Astrocyte (in vitro differentiated cells and primary cell): ENCODE measurements around the gene RPS29. TPM values are rescaled to one million over a fixed set of nuclear protein-coding genes. Genes with fewer than 3 reads are reported as not detected.
A peak's percentile ranks its signal among the peaks of the same experiment; 100 is the strongest.

Source experiments
- DNase-seq: peaks from one replicate; pipeline ENCODE4 v3.0.0-alpha.2; 2010; ENCODE audit warnings: low read depth
- FAIRE-seq: peaks from 2 replicates; lab custom pipeline; 2011; peaks lifted over from hg19 to GRCh38; lab: Jason Lieb, UNC
- H2AFZ ChIP-seq: 2 replicates; pipeline ENCODE4 v1.6.0; 2012; ENCODE audit warnings: low read depth, low read length, inconsistent platforms
- H3K27ac ChIP-seq: 2 replicates; pipeline ENCODE4 v1.5.1; 2011; ENCODE audit warnings: low read depth, low read length, inconsistent platforms
- H3K27me3 ChIP-seq: 2 replicates; pipeline ENCODE4 v1.6.0; 2011; ENCODE audit warnings: low read length, inconsistent platforms; ENCODE audit not compliant: insufficient read depth
- H3K36me3 ChIP-seq: 2 replicates; pipeline ENCODE4 v1.5.1; 2011; ENCODE audit warnings: low read length, inconsistent platforms; ENCODE audit not compliant: insufficient read depth
- H3K4me1 ChIP-seq: 2 replicates; pipeline ENCODE4 v1.5.1; 2011; ENCODE audit warnings: low read length, inconsistent platforms; ENCODE audit not compliant: insufficient read depth
- H3K4me2 ChIP-seq: 2 replicates; pipeline ENCODE4 v1.6.0; 2012; ENCODE audit warnings: low read length, inconsistent platforms
- H3K4me3 ChIP-seq: 2 replicates; pipeline ENCODE4 v1.5.1; 2011; ENCODE audit warnings: low read depth, mild to moderate bottlenecking, low read length, inconsistent platforms; ENCODE audit not compliant: insufficient read depth
- H3K79me2 ChIP-seq: 2 replicates; pipeline ENCODE4 v1.6.0; 2012; ENCODE audit warnings: mild to moderate bottlenecking, low read length, inconsistent platforms; ENCODE audit not compliant: insufficient read depth
- H3K9ac ChIP-seq: 2 replicates; pipeline ENCODE4 v1.6.0; 2012; ENCODE audit warnings: mild to moderate bottlenecking, low read length, inconsistent platforms
- H3K9me3 ChIP-seq: 2 replicates; pipeline ENCODE4 v1.5.1; 2012; ENCODE audit warnings: low read depth, mild to moderate bottlenecking, low read length, inconsistent platforms; ENCODE audit not compliant: insufficient read depth
- H4K20me1 ChIP-seq: 2 replicates; pipeline ENCODE4 v1.6.0; 2012; ENCODE audit warnings: low read length, inconsistent platforms; ENCODE audit not compliant: insufficient read depth
- H3K27ac Mint-ChIP-seq: one replicate; pipeline ENCODE4 v1.8.0; 2021; ENCODE audit warnings: mild to moderate bottlenecking, mixed read lengths; ENCODE audit not compliant: unreplicated experiment
- H3K27me3 Mint-ChIP-seq: one replicate; pipeline ENCODE4 v1.8.0; 2021; ENCODE audit warnings: low read depth, mixed read lengths; ENCODE audit not compliant: unreplicated experiment
- H3K36me3 Mint-ChIP-seq: one replicate; pipeline ENCODE4 v1.8.0; 2021; ENCODE audit warnings: low read depth, mixed read lengths; ENCODE audit not compliant: unreplicated experiment
- H3K4me1 Mint-ChIP-seq: one replicate; pipeline ENCODE4 v1.8.0; 2021; ENCODE audit warnings: low read depth, mixed read lengths; ENCODE audit not compliant: unreplicated experiment
- H3K4me3 Mint-ChIP-seq: one replicate; pipeline ENCODE4 v1.8.0; 2021; ENCODE audit warnings: mild to moderate bottlenecking, moderate library complexity, mixed read lengths; ENCODE audit not compliant: unreplicated experiment
- H3K9me3 Mint-ChIP-seq: one replicate; pipeline ENCODE4 v1.8.0; 2021; ENCODE audit warnings: mild to moderate bottlenecking, mixed read lengths; ENCODE audit not compliant: unreplicated experiment
- CTCF ChIP-seq: IDR thresholded peaks from 2 replicates; pipeline ENCODE4 v1.5.1; 2011; ENCODE audit warnings: low read depth, mild to moderate bottlenecking, inconsistent platforms, low read length, moderate library complexity; ENCODE audit not compliant: insufficient read depth
- EZH2 ChIP-seq: IDR thresholded peaks from 2 replicates; pipeline ENCODE4 v1.6.1; 2012; ENCODE audit warnings: mild to moderate bottlenecking, low read length, inconsistent platforms; ENCODE audit not compliant: insufficient read depth
- total RNA-seq: library from RNA; stranded (reverse); gene quantifications from 2 replicates; pipeline ENCODE4 v1.2.1, GENCODE V29; 2021

Gene RPS29
- total RNA-seq, 1 donor from 2014 or later: 1,231 TPM

GRCh38 chr14:49633640-49634546 is 47.7 kb upstream of the RPS29 start:
- H3K9ac ChIP-seq: peak overlapping the region; percentile 90
- peak overlapping the region; percentile 91 for H3K27ac ChIP-seq

GRCh38 chr14:49623941-49624839 is 38.0 kb upstream of the RPS29 start:
- peak overlapping the region; percentile 99 for H3K4me2 ChIP-seq
- TF ChIP-seq EZH2 (no peak), CTCF (no peak)

More at GRCh38 chr14:49633640-49634546, 47.7 kb upstream of the RPS29 start:
- no peak for TF ChIP-seq EZH2
- TF ChIP-seq CTCF: peak; percentile 46
- H3K79me2 ChIP-seq: peaks cover 85% of the 10 kb centered on the region
- peaks cover 7% of the 10 kb centered on the region for H3K4me1 ChIP-seq
- H3K27me3 ChIP-seq: no peaks in the 10 kb centered on the region
- H3K4me1 Mint-ChIP-seq: peaks cover 12% of the 10 kb centered on the region
- H3K4me3 Mint-ChIP-seq: peak overlapping the region; percentile 96
- peak overlapping the region; percentile 96 for H2AFZ ChIP-seq
- H3K4me2 ChIP-seq: peak overlapping the region; percentile 83
- no peaks in the 10 kb centered on the region for H3K9me3 ChIP-seq
- H3K27me3 Mint-ChIP-seq: no peaks in the 10 kb centered on the region
- peak overlapping the region; percentile 73 for H3K4me3 ChIP-seq
- H3K9me3 Mint-ChIP-seq: no peaks in the 10 kb centered on the region
- FAIRE-seq: no peak
- peak overlapping the region; percentile 92 for H3K27ac Mint-ChIP-seq
- peaks cover 4% of the 10 kb centered on the region for H3K36me3 ChIP-seq
- peak; percentile 89 for DNase-seq
- H4K20me1 ChIP-seq: peaks cover 49% of the 10 kb centered on the region
- H3K36me3 Mint-ChIP-seq: peaks cover 6% of the 10 kb centered on the region

More at GRCh38 chr14:49623941-49624839, 38.0 kb upstream of the RPS29 start:
- peaks cover 10% of the 10 kb centered on the region for H3K4me1 Mint-ChIP-seq
- H4K20me1 ChIP-seq: peaks cover 55% of the 10 kb centered on the region
- H3K36me3 ChIP-seq: peaks cover 3% of the 10 kb centered on the region
- no peak overlapping the region for H2AFZ ChIP-seq
- no peak overlapping the region for H3K27ac Mint-ChIP-seq
- no peak overlapping the region for H3K27ac ChIP-seq
- H3K36me3 Mint-ChIP-seq: peaks cover 3% of the 10 kb centered on the region
- peak overlapping the region; percentile 15 for H3K9ac ChIP-seq
- FAIRE-seq (no peak), DNase-seq (no peak)
- peaks cover 80% of the 10 kb centered on the region for H3K79me2 ChIP-seq
- H3K27me3 ChIP-seq: no peaks in the 10 kb centered on the region
- peak overlapping the region; percentile 98 for H3K4me3 Mint-ChIP-seq
- no peaks in the 10 kb centered on the region for H3K9me3 ChIP-seq
- H3K27me3 Mint-ChIP-seq: no peaks in the 10 kb centered on the region
- peaks cover 16% of the 10 kb centered on the region for H3K4me1 ChIP-seq
- no peak overlapping the region for H3K4me3 ChIP-seq
- H3K9me3 Mint-ChIP-seq: no peaks in the 10 kb centered on the region
